Left lobe of liver (tissue), 2 donors: ENCODE results near the gene RERG. TPM values are rescaled to one million over a fixed set of nuclear protein-coding genes. Genes with fewer than 3 reads are reported as not detected.
A peak's percentile ranks its signal among the peaks of the same experiment; 100 is the strongest.

Experiments used
- ATAC-seq: fragments of 200-7000 bp; cut with Tn5 transposase; one replicate; pipeline ENCODE4 v1.9.1; 2020; ENCODE audit warnings: mild to moderate bottlenecking, moderate library complexity
- DNase-seq: peaks from one replicate; pipeline ENCODE4 v3.0.0-alpha.2; 2020; ENCODE audit warnings: low spot score
- total RNA-seq: library from RNA; stranded (reverse); gene quantifications from one replicate; pipeline ENCODE4 v1.2.1, GENCODE V29; 2021
- donor health status: DM: no; HTN: no; CAD: no; lungs with moderate emphysema.
- donor health status: DM: no; HTN: yes; CAD: no.

Gene RERG
- total RNA-seq, 1 donor from 2014 or later: 1.5 TPM

DNA sequence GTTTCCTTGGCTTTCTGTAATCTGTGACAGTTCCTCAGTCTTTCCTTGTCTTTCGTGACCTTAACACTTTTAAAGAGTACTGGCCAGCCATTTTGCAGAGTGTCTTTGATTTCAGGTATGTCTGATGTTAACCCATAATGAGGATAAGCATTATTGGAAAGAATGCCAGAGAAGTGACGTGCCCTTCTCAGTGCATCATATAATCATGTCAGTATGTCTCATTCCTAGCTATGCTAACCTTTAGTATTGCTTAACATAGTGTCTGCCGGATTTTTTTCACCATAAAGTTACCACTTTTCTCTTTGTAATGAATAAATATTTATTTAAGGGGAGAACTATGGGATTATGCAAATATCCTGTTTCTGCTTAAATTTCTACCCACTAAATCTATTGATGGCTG, 28.5 kb downstream of the RERG start:
- DNase-seq: no peak
- no peak for ATAC-seq

DNA sequence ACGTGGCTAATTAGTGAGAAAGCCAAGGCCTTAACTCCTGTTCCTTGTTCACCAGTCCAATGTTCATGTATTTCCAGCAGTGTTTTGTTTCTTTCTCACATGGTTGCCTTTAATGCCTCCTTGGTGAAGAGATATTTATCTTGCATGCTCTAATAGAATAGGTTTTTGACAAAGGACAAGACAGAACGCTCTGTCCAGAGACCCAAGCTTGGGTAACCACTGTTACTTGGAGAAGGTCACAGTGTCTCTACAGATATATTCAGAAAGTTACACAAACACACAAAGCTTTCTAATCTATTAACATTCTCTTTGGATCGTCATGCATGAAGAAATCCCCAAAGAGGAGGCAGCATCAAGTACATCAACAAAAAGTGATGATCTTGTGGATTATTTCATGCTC, 33.1 kb downstream of the RERG start:
- DNase-seq (no peak), ATAC-seq (no peak)

DNA sequence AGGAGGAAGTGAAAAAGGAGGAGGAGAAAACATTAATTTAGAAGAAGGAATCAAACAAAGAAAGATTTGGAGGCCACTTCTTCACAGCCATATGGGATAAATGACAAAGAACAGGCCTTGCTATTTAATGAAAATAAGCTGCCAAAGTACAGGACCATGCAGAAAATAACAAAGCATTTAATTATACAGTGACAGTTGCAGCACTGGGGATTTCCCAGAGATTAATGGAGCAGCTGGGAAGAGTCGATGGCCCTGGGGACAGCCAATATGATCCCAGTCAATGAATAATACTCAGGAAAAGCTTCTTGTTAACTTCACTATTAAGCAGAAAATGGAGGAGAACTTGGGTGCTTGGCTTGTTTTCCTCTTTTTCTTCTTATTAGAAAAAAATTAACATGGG, 34.6 kb downstream of the RERG start:
- ATAC-seq: no peak
- no peak for DNase-seq

DNA sequence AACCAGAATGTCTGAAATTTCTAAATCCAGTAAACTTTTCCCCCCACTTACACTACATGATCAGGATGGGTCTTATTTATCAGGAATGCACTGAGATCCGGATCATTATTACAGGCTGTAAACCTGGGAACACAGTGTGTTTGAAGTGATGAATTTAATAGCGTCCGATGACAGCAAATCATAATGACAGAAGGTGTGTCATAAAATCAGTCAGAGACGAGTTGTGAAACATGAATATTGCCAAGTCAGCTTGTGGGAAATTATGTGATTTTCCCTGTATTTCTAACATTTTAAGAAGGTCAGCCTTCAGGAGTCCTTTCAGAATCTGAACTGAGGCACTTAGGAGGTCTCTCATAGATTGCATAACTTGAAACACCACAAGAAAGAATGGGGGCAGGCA, 36.7 kb downstream of the RERG start:
- DNase-seq (no peak), ATAC-seq (no peak)

DNA sequence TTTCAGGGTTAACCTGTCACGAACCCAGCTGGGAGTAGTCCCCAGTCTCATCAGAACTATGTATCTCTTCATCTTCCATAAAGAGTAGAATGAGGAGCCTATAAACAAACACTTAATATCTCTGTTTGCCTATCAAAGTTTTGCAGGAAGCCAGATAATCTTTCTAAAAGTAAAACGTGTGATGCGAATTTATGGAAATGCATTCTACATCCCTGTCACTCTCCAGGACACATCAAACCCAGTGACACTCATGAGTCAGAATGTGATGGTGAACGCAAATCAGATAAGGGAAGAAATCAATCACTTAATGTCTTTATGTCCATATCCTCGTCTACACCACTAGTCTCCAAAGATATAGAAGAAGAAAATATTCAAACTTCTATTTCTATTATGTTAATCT, 37.4 kb downstream of the RERG start:
- no peak for ATAC-seq

DNA sequence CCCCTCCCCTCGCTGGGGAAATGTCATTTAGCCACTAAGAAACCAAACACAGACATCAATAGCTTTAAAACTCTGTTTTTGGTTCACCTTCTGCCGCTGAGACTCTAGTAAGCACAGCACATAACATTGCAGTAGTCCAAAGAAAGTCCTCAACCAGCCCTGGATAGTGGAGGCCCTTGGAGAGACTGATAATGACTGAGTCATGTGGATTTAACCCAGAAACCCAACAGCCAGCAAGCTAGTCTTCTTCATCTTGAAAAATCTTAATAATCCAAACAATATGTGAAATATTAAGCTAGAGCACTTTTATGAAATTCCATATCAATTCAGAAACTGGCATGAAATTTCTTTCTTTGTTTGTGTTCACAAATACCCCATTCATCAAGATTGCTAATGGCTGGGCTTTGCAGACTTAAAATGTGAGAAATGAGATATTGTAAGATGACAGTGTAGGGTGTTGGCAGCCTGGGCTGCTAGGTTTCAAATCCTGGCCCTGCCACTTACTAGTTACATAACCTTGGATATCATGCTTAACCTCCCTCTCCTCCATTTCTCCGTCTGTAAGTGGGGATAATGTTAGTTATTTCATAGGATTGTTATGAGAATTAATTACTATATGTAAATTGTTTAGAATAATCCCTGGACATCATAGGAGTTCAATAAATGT, 40.1 kb downstream of the RERG start:
- ATAC-seq (no peak), DNase-seq (no peak)

More for the DNA sequence above, 37.4 kb downstream of the RERG start:
- no peak for DNase-seq

DNA sequence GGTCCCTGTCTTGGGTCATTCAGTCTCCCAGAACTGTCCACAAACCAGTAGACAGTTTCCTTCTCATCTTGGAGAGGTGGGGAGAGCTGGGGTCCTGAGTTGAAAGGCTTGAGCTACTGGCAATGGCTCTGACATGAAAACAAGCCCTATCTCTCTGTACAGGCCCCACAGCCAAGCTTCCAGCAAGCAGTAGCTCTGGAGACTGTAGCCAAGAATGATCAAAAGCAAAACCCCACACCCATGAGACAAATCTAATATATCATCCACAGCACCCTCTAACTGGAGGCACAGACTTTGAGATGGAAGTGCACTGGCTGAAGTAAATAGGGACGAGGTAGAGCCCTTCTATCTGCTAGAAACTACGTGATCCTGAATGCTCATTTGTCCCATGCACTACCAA, 40.9 kb downstream of the RERG start:
- no peak for ATAC-seq
- no peak for DNase-seq

DNA sequence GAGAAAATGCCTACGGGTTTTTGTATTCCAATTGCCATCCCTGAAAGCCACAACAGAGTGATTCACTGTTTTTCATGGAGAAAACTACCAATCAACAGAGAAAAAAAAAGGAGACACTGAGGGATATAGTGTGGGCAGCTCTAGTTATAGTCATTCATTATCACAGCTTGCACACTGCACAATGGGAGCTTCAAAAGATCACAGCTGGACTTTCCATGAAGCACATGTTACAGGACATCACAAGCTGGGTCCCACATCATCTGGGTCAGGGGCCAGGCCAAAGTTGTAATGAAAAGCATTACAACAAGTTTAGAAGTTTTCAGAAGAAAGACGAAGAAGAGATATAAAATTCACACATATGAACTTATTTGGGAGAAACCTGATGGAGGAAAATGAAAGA, 41.5 kb downstream of the RERG start:
- DNase-seq (no peak), ATAC-seq (no peak)

DNA sequence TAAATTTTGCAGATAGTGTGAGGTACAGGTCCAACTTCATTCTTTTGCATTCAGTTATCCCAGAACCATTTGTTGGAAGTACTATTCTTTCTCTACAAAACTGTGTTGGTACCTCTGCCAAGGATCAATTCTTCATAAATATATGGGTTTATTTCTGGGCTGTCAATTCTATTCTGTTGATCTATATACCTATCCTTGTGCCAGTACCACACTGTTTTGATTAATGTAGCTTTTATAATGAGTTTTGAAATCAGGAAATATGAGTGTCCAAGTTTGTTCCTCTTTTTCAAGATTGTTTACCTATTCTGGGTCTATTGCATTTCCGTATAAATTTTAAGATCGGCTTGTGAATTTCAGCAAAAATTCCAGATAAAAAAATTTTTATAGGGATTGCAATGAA, 48.1 kb downstream of the RERG start:
- no peak for ATAC-seq
- no peak for DNase-seq

DNA sequence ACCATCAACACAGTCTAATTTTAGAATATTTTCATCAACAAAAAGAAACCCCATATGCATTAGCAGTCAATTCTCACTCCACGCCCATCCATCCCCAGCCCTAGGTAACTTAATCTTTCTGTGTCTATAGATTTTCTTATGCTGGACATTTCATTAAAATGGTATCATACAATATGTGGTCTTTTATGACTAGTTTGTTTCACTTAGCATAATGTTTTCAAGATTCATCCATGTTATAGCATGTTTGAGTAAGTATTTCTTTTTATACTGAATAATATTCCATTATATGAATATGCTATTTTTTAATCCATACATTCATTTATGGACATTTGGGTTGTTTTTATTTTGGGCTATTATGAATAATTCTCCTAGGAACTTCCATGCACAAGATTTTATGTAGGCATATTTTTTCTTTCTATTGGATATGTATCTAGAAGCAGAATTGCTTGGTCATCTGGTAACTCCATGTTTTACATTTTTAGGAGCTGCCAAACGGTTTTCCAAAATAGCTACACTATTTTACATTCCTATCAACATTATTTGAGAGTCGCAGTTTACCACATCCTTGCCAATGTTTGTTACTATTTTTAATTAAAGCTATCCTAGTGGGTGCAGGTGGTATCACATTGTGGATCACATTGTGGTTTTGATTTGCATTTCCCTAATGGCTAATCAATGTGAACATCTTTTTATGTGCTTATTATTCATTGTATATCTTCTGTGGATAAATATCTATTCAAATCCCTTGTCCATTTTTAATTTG, 49.0 kb downstream of the RERG start:
- DNase-seq: no peak
- ATAC-seq: no peak

DNA sequence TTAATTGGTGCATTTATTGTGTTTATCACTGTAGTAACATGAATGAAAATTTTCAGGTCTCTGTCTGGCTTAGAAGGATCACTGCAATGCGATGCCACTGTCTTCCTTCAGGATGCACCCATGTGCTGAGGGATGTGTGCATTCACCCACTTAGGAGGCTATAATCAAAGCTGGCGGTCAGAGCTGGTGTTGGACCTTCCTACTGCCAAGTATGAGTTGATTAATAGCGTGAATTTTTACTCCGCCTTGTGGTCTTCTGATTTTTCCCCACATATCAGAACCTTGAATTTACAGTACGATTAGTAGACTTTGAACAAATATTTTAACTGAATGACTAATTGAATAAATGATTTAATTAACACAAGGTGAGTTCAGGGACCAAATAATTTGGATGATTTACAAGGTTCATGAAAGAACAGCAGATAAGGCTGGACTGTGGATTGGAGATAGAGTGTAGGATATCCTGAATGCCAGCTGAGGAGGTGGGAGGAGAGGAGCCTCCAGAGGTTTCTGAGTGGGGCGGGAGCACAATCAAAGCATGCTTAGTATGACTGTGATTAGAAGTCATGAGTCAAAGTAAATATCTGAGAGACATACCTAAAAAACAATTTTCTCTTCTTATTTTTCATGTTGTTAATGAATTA, 50.1 kb downstream of the RERG start:
- ATAC-seq: no peak

DNA sequence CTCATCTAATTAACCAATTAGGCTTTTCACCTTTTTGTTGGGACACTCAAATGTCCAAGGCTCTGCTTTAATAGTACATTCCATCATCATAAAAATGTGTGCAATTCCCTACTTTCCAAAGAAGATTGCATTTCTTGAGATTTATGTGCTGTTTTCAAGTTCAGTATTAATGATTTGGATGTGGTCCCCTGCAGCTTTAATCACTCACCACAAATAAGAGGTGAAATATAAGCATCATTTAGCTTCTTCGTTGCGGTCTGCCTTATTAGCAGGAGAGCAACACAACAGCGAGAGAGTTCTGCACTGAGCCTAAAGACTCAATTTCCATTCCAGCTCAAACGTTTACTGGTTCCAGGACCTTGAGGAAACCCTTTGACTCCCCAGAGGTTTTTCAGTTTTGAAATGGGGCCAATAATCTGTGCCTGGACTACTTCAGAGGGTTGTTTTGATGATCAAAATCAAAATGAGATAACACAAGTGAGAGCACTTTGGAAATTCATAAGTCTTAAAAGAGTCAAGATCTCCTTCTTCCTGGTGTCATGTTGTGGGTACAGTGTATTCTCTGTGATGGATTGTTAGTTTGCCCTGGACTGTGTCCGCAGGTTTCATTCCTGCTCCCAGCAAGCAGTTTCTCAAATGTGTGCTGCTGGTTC, 53.1 kb downstream of the RERG start:
- DNase-seq (no peak), ATAC-seq (no peak)

More for the DNA sequence above, 50.1 kb downstream of the RERG start:
- DNase-seq: no peak

DNA sequence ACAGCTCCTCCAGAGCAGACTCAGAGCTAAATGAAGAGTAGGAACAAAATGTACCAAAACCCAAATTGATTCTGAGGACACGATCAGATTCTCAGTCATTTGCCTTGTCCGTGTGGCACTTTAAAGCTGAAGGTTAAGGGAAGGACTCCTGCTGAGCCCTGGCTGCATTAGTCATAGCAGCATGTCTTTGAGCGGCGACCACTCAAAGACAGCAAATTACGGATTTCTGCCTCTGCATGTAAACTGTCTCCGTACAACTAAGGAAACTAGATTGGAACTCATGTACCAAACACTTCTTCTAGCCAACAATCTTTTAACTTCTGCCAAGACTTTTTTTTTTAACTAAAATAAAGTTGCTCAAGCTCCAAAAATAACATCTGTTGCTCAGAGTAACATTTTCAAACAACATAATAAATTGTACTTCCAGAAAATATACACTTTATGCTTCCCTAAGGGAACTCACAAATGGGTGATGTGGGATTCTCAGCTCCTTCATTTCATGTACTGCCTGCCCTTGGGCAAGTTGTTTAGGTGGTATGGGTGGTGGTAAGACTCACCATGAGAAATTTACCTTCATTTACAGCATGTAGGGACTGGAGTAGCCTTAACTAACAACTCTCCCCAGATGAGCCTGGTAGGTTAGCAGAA, 56.1 kb downstream of the RERG start:
- ATAC-seq: no peak
- DNase-seq: no peak

DNA sequence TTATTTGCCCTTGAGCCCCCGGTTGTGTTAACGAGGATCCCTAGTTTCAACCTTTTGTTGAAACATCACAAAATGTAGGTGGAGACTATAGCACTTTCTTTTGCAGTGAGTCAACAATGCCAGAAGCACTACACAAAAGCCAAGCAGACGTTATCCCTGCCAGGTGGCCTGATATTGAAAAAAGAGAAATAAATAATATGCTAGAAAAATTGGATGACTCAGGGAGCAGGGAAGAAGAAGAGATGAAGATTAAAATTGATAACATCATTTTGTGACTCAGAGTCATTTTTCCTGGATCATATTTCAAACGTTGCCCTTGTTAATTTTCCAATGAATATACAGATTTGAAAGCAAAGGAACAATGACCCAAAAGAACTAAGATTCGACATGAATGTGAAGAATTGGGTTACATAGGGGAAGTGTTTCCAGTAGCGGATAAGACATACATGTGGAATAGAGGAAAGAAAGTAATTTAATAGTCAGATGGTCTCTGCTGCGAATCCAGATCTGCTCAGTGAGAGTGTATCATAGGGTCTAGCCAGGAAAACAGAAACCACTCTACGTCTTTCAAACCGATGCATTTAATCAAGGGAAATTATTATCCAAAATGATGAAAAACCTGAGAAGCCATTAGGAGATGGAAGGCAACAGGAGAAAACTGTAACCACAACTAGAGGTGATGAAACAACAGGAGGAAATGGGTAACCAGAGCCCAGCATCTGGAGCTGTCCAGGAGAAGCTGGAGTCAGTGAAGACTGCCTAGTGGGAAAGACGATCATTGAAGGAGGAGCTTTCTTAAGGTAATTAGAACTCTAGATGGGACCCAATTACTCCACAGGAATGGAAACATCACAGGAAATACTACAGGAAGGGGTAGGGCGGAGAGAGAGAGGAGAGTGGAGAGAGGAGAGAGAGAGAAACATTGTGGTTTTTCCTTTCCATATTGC, 57.9 kb downstream of the RERG start:
- ATAC-seq (no peak), DNase-seq (no peak)

DNA sequence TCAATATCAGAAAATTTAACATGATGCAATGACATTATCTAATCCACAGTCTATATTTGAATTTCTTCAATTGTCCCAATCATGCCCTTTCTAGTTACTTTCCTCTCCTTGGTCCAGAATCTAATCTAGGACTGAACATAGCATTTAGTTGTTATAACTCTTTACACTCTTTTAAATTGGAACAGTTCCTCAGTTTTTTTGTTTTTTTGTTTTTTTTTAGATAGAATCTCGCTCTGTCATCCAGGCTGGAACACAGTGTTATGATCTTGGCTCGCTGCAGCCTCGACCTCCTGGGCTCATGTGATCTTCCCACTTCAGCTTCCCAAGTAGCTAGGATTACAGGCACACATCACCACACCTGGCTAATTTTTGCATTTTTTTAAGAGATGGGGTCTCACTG, 63.1 kb downstream of the RERG start:
- ATAC-seq: no peak

DNA sequence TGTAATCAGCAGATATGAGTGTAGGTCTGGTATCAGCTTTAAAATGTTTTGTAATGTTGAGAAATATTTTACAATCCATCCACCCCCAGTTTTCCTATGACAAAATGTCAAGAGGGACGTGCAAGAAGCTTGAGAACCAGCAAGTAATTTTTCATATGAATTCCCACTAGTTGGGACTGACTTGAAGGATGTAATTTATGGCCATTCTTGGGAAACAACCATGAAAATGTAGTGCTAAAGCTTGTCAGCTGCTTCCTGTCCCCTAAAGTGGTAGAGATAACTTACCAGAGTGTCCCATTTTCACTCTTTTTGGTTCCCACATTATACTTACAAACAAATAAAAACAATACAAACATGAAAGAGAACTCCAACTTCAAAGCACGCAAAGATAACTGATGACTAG, 63.9 kb downstream of the RERG start:
- no peak for ATAC-seq
- DNase-seq: no peak

More for the DNA sequence above, 63.1 kb downstream of the RERG start:
- no peak for DNase-seq

DNA sequence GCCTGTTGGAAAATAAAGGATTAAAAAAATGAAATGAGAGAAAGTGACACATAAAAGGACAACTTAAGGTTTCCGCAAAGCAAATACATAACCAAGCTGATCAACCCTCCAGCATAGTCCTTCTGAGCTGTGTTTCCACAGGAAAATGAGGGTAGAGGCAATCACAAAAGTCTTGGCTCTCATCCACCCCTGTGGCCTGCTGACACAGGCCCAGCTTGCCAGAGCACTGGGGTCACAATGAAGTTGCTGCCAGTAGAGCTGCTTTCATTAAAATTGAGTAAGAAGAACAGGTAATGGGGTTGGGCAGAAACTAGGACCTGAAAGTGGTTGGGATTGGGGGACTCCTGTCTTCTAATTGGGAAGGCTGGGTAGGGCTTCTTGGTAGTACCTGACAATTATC, 65.9 kb downstream of the RERG start:
- DNase-seq: peak; percentile 74
- peak; percentile 91 for ATAC-seq

DNA sequence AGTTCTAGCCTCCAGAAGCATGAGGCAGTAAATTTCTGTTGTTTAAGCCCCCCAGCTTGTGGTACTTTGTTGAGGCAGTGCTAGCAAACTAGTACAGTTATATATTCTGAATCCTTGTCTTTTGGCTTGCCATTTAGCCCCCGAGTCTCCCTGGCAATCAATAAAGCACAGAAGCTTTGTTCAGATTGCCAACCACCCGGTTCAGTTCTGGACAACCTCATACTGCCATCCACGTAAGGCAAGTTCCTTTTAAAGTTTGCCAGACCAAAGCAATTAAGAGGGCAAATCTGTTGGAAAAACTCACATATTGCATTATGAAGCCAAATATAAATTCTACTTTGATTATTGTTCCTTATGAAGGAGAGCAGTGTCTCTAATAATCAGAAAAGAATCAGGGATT, 67.1 kb downstream of the RERG start:
- DNase-seq (no peak), ATAC-seq (no peak)

DNA sequence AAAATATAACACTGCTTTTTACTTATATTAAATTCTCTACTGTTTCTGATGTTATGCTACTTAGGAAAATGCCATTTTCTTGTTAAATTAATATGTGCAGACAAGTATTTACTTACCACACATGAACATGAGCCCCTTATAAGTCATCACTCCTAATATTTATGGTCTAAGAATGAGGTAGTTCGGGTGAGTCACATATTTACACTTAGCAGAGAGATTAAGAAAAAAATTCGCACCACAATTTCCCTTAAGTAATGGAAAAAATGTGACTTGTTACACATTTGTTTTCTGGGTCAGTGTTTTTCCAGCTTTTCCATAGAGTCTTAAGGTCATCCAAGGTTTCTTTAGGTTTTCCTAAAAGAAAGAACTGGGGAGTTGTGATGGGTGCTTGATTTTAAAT, 68.3 kb downstream of the RERG start:
- ATAC-seq (no peak), DNase-seq (no peak)

DNA sequence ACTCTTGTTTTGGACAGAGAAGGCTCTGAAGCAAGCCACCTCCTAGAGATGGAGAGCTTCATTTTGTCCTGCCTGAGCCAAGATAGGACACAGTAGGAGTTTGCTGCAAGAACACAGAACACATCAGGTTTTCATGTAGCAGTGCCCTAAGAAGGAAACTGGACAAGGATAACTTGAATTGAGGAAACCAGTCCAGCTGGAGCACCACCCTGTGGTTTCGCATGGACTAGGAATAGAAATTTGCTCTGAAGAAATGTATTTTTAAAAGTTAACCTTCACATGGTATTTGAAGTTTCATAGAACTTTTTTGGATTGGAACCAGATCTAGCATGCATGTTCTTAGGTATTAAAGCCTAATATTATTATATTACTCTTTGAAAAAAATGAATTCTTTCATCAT, 68.8 kb downstream of the RERG start:
- DNase-seq (no peak), ATAC-seq (peak; percentile 35)
